SK-N-MC (cell line): ENCODE results near the gene KLHL29.

Experiments used
- EZH2 ChIP-seq: fragments of 200-600 bp; sonication (generic); IDR thresholded peaks from one replicate; pipeline ENCODE4 v1.6.1; 2017; ENCODE audit warnings: antibody characterized with exemption
- FOXP2 ChIP-seq: optimal IDR thresholded peaks from 2 replicates; pipeline ENCODE3; 2011; ENCODE audit warnings: mild to moderate bottlenecking, moderate library complexity; ENCODE audit not compliant: insufficient read depth; ENCODE audit errors: extremely low read length, control extremely low read depth
- POLR2AphosphoS5 ChIP-seq: IDR thresholded peaks from 2 replicates; pipeline ENCODE4 v1.6.1; 2012; ENCODE audit warnings: mild to moderate bottlenecking, low read depth, low read length, borderline replicate concordance

DNA sequence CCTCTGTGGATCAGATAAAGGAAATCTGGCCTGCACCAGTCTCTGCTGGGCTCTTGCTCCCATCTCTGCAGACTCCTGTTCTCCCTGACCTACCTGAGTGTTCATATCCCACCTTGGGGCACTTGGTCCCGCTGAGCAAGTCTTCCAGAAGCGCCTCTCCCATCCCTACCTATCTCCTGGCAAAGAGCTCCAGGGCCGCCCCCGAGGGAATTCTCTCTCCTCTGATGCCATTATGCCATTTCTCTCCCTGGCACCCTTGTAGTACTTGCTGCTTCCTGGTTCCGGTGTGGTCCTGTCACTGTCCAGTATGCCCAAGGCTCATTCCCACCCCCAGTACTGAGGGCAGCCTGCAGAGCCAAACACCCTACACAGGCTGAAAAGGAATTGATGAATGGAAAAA lies 99.8 kb downstream of the KLHL29 start:
- TF ChIP-seq EZH2 (no peak), POLR2AphosphoS5 (no peak), FOXP2 (no peak)
